ENCODE measurements around the gene PDE4A.
"Not testable (repeated sequence)": the region's sequence is repeated elsewhere in the genome, so short reads cannot be mapped to it uniquely, and the experiment has no call there.

DNA sequence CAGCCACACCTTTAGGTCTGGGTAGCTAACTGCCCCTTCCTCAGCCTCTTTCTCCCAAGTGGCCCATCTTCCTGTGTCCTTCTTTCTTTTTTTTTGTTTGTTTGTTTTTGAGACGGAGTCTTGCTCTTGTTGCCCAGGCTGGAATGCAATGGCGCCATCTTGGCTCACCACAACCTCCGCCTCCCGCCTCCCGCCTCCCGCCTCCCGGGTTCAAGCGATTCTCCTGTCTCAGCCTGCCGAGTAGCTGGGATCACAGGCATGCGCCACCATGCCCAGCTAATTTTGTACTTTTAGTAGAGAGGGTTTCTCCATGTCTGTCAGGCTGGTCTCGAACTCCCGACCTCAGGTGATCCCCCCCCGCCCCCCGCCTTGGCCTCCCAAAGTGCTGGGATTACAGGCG lies 41.7 kb downstream of the PDE4A start:
- TF ChIP-seq CTCF (conservative IDR thresholded peaks at IDR 0.05); EZH2 (IDR thresholded peaks at IDR 0.05; ENCODE audit: low read depth): not testable (repeated sequence)

Measured in PC-9 (cell line).